Hypothalamus (tissue), 51 donors: ENCODE results near the gene ORMDL1.
A peak's percentile ranks its signal among the peaks of the same experiment; 100 is the strongest.

Source experiments
- DNase-seq, 51 donors: peaks; one replicate each; lab custom pipeline; 2025; lab: John Stamatoyannopoulos, UW

The ORMDL1 gene

GRCh38 chr2:189783927-189784867, at the start of gene ORMDL1, which contains the start of gene PMS1:
Gene ORMDL1 (minus strand): TSS chr2:189784339. CDS start chr2:189782595, 1,744 bp downstream.
Gene PMS1 (plus strand): TSS chr2:189784450. CDS start chr2:189791810, 7,360 bp downstream.
- peak; percentile 62 to 98 (median 94) for DNase-seq

- no peak for DNase-seq
Measured at GRCh38 chr2:189830510-189830909, 46.4 kb upstream of the ORMDL1 start.

GRCh38 chr2:189829102-189829833, 45.1 kb upstream of the ORMDL1 start:
- DNase-seq: no peak

DNA sequence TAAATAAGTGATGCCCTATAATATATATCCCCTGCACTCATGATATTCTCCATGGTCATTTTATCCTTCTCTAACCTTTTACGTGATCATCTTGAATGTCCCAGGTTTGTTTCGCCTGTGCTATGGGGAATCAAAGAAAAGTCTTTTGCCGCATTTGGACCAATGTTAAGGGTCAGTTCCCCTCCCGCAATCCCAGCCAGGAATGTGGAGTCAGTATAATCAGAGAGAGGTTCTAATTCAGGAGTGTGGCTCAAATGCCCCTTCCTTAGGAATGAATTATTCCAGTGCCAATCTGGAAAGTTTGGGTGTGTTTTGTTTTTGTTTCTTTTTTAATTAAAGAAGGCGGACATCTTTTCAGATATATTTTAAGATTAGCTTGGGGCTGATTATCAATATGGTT, 41.9 kb upstream of the ORMDL1 start:
- DNase-seq: no peak

GRCh38 chr2:189824694-189825396, 40.7 kb upstream of the ORMDL1 start:
- DNase-seq: no peak

DNA sequence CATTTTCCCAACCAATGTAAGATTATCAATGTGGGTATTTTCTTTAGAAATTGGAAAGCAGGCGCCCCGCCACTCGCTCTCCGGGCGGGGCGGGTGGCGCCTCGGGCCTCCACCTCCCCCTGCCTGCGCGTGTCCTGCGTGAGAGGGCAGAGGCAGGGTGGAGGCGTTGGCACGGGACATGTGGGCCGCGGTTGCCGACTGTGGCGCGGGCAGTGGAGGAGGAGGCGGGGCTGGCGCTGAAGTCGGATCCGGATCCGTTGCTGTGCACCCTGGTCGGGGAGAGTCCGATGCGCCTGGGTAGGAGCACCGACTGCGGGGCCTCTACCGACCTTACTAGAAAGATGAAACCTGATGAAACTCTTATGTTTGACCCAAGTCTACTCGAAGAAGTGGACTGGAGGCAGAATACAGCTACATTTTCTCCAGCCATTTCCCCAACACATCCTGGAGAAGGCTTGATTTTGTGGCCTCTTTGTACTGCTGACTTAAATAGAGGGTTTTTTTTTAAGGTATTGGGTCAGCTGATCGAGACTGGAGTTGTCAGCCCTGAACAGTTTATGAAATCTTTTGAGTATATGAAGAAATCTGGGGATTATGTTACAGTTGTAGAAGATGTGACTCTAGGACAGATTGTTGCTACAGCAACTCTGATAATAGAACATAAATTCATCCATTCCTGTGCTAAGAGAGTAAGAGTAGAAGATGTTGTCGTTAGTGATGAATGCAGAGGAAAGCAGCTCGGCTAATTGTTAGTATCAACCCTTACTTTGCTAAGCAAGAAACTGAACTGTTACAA, 38.0 kb upstream of the ORMDL1 start:
- DNase-seq: no peak

- no peak for DNase-seq
Measured at GRCh38 chr2:189819297-189819704, 35.2 kb upstream of the ORMDL1 start.

DNA sequence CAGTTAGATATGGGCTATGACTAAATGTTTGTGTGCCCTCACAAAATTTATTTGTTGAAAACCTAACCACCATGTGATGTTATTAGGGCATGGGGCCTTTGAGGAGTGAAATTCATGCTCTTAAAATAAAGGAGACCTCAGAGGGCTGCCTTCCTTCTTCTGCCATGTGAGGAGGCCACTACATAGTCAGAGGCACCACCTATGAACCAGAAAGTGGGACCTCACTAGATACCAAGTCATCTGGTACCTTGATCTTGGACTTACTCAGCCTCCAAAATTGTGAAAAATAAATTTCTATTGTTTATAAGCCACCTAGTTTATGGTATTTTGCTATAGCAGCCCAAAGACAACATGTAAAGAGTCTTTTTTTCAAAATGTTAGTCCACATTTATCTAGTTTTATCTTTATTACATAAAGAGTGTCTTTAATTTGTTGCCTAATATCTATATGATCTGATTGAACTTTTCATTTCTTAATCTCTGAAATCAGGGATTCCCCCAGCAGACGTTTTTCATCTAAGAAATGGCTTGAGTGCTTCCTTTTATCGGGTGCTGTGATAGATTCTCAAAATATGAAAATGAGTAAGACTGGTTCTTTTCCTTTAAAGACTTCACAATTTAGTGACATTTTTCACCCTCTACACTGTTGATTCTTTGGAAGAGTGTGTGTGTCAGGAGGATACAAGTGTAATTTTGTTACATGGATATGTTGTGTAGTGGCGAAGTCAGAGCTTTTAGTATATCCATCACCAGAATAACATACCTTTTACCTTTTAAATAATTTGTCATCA, 34.3 kb upstream of the ORMDL1 start:
- no peak for DNase-seq

GRCh38 chr2:189803431-189803830, 19.3 kb upstream of the ORMDL1 start:
- DNase-seq: no peak

- no peak for DNase-seq
Measured at GRCh38 chr2:189802396-189802912, 18.3 kb upstream of the ORMDL1 start.

DNA sequence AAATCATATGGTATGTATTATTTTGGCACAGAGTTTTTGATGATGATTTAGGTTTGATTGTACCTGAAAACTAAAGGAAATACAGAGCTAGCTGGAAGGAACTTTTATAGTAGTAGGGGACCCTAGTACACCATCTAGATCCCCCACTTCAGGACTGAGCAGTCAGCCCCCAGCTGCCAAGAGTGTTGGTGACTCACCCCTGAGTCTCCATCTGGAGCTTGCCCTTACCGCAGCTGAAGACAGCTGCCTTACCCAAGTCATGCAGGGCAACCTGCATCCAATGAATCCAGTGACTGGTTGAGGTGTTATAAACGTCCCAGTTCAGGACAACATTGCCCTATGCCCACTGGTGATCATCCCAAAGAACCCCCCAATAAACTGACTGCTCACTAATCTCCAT, 15.4 kb upstream of the ORMDL1 start:
- no peak for DNase-seq

- DNase-seq: no peak
Measured at GRCh38 chr2:189799030-189799331, 14.8 kb upstream of the ORMDL1 start.

DNA sequence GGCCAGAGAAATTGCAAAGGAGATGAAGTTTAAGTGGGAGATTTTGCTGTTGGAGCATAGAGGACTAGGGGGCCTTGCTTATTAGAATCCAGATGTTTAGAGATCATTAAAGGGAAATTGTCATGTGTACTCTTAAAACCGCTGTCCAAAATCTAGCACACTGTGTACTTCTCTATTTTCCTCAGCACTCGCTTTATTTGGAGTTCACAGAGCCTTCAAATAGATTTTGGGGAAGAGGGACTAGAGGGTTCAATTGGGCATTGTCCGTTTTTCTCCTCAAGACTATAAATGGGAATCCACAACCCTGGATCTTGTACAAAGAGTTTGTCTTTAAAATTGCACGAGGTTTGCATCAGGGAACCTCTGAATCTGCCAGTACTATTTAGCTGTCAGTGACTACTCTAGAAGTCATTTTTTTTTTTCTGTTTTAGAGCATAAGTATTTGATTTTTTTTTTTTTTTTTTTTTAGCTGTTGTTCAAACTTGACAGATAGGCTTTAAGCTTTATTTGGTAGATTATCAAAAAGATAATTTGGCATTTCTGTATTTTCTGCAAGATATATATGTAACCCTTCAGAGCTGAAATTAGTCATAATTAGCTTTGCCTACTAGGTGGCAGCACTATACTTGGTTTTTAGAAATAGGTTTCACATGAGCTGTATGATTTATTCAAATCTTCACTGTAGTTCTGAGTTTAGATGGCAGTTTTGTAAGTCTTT, 14.3 kb upstream of the ORMDL1 start:
- DNase-seq: peak in 3 of 51 donors; percentile 9 to 48 (median 20)

- peak in 3 of 51 donors; percentile 2 to 19 (median 3) for DNase-seq
Measured at GRCh38 chr2:189797902-189798301, 13.8 kb upstream of the ORMDL1 start.

DNA sequence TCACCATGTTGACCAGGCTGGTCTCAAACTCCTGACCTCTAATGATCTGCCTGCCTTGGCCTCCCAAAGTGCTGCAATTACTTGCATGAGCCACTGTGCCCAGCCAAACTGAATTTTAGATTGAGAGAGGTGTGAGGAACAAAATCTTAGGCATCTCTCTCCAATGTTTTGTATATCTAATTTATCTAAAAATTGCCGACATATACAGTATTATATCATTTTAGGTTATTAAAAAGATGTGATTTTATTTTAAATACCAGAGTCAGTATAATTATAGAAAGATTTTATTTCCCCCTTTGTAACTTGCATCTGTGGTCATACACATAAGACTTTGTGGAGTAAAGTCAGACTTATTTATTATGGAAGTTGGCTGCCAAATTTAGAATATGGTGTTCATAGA, 10.2 kb upstream of the ORMDL1 start:
- DNase-seq: no peak

DNA sequence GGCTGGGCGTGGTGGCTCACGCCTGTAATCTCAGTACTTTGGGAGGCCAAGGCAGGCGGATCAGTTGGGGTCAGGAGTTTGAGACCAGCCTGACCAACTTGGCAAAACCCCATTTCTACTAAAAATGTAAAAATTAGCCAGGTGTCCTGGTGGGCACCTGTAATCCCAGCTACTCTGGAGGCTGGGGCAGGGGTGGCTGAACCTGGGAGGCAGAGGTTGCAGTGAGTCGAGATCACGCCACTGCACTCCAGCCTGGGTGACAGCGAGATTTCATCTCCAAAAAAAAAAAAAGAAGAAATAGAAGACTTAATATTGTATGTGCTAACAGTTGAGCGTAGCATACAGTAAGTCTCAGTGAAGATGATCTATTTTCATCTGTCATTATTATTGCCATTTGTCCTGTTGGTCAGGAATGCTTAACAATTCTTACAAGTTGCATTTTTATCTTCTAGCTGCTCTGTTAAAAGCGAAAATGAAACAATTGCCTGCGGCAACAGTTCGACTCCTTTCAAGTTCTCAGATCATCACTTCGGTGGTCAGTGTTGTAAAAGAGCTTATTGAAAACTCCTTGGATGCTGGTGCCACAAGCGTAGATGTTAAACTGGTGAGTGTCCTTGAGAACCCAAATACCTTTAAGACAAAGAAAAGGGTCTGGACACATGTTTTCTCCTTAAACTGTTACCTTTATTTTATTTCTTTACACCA, 7.4 kb upstream of the ORMDL1 start:
- DNase-seq: no peak

- DNase-seq: peak in 1 of 51 donors; percentile 75
Measured at GRCh38 chr2:189783451-189783926, 650 bp downstream of the ORMDL1 start.

DNA sequence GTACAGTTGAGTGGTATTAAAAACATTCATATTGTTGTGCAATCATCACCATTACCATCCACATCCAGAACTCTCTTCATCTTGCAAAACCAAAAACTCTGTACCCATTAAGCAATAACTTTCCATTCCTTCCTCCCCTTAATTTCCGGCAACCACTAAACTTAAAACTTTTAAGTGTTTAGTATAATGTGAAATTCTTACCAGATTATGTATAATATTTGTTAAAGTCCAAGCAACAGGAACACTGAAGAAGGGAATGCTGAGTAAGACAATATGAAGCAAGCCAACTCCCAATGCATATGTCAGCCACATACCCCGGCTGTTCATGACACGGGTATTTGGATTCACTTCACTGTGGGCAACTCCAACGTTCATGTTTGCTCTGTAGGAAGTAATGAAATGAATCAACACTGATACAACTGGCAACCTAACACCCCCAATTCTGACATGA, 1.9 kb downstream of the ORMDL1 start:
- no peak for DNase-seq
